ENCODE results near the gene YWHAE.

GRCh38 chr17:1421470-1421869 is 21.4 kb upstream of the YWHAE start:
- TF ChIP-seq POLR2A (IDR thresholded peaks at IDR 0.05; ENCODE audit: low read length) (no peak), GATA1 (IDR thresholded peaks at IDR 0.05; ENCODE audit: low read depth, low read length) (no peak)

Data from erythroblast (primary cell).